Loucy (cell line): ENCODE measurements around the gene FREM3.

ENCODE experiments used
- CTCF ChIP-seq: fragments of 200-600 bp; sonication (generic); conservative IDR thresholded peaks from 2 replicates; pipeline ENCODE4 v1.5.1; 2014; ENCODE audit warnings: mild to moderate bottlenecking, antibody characterized with exemption, low read length
- EZH2phosphoT487 ChIP-seq: fragments of 200-600 bp; IDR thresholded peaks from 2 replicates; pipeline ENCODE4 v1.6.1; 2018; ENCODE audit warnings: antibody characterized with exemption, mild to moderate bottlenecking, moderate library complexity, borderline replicate concordance

- TF ChIP-seq CTCF (no peak), EZH2phosphoT487 (no peak)
Measured at GRCh38 chr4:143700046-143700415, 444 bp downstream of the FREM3 start.
